Measurements from ENCODE around the gene ANKRD17.
"Not testable (repeated sequence)": the region's sequence is repeated elsewhere in the genome, so short reads cannot be mapped to it uniquely, and the experiment has no call there.

The ANKRD17 gene

GRCh38 chr4:73247100-73247499 is 11.5 kb downstream of the ANKRD17 start:
- no peak for DNase-seq

GRCh38 chr4:73245955-73246354 is 12.6 kb downstream of the ANKRD17 start:
- no peak for DNase-seq

- DNase-seq, result no peak
These were observed 13.5 kb downstream of the ANKRD17 start for GRCh38 chr4:73244945-73245601.

DNA sequence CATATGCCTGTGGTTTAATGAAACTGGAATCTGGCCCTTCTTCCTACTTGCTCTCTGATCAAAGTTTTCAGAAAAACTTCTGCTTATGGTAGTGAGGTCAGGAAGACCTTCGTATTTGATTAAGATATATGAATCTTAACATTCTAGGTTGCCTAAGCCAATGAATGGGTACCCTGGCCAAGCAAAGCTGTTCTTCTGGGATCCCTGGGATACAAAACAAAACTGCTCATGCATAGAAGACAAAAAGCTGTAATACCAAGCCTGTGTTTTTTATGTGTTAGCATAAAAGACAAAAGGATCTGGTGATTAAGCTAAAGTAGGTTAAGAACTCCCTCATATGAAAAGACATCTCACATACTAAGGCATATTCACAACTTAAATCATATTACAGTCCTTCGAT is 21.6 kb downstream of the ANKRD17 start:
- no peak for DNase-seq

DNA sequence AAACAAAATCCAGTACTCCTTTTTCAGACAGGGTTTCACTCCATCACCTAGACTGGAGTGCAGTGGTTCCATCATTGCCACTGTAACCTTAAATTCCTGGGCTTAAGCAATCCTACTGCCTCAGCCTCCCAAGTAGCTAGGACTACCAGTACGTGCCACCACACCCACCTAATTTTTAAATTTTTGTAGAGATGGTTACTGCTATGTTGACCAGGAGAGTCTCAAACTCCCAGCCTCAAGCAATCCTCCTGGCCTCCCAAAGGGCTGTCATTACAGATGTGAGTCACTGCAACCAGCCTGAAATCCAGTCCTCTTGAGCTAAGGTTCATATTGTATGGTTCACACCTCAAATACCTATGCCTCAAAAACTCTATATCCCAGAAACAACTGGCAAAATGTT is 22.4 kb downstream of the ANKRD17 start:
- DNase-seq, result no peak

DNA sequence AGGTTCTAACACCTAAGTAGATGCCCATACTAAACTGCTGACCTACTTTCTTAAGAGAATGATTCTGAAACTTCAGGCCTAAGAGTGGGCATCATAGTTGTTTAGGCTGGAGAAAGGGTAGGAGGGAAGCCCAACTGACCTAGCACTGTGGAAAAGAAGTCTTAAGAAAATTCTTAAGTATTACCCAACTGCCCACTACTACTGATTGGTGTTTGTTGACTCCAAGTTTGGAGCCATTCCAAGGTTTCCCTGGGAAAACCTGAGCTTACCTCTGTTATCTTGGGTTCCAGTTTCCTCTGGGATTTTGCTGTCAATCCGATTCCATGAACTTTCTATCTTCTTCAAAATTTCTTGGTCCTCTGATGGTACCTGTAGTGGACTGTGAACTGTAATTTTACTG is 23.9 kb downstream of the ANKRD17 start:
- no peak for DNase-seq

- DNase-seq, result no peak
These were observed 26.8 kb downstream of the ANKRD17 start for GRCh38 chr4:73231518-73232487.

DNA sequence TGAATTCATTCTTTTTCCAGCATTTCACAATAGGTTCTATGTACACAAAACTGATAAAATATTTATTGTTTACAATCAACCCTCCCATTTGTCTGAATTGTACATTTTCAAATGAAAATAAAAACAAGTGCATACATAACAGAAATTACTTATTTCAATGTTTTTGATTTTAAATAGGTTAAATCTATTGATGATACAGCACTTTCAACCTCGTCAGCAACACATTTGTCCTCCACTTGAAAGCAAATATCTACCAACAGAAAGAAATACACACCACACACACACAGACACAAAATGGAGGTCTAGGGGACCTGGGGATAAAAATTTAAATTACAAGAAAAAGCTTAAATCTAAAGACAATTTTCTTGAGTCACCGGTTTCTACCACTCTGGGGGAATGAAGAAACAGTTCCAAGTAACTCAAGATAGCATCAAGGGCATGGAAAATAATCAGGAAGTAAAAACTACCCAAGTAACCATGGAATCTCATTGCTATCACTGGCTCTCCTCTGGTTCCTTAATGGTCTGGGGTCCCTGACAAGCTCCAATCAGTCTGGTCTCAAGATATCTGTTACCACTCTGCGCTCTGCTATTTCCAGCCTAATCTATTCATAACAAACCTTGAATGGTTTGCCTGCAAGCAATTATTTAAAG is 27.6 kb downstream of the ANKRD17 start:
- no peak for DNase-seq

DNA sequence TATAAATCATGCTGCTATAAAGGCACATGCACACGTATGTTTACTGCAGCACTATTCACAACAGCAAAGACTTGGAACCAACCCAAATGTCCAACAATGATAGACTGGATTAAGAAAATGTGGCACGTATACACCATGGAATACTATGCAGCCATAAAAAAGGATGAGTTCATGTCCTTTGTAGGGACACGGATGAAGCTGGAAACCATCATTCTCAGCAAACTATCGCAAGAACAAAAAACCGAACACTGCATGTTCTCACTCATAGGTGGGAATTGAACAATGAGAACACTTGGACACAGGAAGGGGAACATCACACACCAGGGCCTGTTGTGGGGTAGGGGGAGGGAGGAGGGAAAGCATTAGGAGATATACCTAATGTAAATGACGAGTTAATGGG is 29.8 kb downstream of the ANKRD17 start:
- not testable (repeated sequence) for DNase-seq

GRCh38 chr4:73224886-73225285 is 33.7 kb downstream of the ANKRD17 start:
- DNase-seq, result no peak

DNA sequence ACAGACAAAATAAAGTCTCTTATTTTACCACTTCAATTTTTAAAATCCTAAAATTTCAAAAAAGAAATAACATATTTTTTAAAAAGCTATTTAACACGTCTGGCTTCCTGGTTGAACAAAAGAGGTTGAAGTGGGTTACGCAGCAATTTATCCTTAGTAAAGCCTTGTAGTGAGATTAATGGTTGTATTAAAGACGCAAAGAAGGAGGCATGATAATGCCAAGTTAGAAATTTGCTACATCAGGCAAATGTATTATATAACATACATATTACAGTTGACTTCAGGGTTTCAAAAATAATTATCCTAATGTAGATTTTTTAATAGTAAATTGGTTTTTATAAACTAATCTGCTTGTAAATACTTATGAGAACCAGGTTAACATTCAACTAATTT is 35.3 kb downstream of the ANKRD17 start:
- no peak for DNase-seq

- peak; percentile 77 for DNase-seq
These were observed 35.9 kb downstream of the ANKRD17 start for GRCh38 chr4:73222466-73223257.

DNA sequence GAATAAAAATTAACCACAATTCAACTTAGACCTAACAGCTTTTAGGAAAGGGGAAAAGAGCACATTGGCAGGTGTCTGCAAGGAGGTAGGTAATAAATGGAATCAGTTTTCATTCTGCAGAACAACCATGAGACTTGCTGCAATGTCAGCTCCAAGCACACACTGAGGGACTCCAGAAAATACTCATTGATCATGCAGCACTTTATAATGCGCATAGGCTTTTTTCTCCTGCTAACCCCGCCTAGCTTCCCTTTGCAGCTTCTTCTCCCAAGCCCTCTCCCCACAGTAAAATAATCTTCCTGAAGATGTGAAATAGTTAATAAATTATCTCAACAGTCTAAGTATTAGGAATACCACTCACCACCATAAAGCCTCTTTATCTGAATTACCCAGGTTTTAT is 36.9 kb downstream of the ANKRD17 start:
- no peak for DNase-seq

GRCh38 chr4:73220815-73221214 is 37.8 kb downstream of the ANKRD17 start:
- DNase-seq, result no peak

- DNase-seq, result no peak
These were observed 44.5 kb downstream of the ANKRD17 start for GRCh38 chr4:73213916-73214653.

GRCh38 chr4:73212982-73213730 is 45.4 kb downstream of the ANKRD17 start:
- DNase-seq, result no peak

- no peak for DNase-seq
These were observed 46.6 kb downstream of the ANKRD17 start for GRCh38 chr4:73211968-73212367.

DNA sequence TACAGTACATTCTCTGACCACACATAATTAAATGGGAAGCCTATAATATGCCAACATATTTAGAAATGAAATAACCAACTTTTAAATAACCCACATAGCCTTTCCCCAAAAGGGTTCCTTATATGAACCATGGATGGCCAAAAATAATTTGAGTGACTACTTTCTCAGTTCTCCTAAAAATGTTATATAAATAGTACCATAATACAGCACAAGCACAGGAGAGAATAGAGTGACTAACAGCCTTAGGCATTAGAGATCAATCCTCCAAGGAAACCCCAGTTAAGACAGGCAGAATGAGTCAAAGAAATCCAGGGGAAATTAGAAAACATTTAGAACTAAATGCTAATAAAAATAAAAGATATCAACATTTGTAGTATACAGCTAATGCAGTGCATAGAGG is 50.2 kb downstream of the ANKRD17 start:
- no peak for DNase-seq

DNA sequence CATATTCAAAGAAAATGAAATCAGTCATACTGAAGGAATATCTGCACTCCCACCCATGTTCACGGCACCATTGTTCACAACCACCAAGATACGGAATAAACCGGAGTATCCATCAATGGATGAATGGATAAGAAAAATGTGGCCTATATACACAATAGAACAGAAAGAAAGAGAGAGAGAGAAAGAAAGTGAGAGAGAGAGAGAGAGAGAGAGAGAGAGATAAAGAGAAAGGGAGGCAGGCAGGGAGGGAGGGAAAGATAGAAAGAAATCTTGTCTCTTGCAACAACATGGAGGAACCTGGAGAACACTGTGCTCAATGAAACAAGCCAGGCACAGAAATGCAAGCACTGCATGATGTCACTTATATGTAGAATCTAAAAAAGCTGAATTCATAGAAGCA is 52.4 kb downstream of the ANKRD17 start:
- no peak for DNase-seq

DNA sequence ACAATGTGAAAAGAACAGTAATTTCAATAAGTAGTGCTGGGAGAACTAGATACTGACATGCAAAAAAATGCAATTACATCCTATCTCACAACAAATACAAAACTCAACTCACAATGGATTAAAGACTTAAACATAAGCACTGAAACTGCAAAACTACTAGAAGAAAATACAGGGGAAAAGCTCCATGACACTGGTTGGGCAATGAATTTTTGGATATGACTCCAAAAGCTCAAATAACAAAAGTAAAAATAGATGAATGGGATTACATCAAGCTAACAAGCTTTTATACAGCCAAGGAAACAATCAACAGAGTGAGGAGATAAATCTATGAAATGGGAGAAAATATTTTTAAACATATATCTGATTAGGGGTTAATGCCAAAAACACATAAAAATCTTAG is 53.1 kb downstream of the ANKRD17 start:
- DNase-seq, result no peak

DNA sequence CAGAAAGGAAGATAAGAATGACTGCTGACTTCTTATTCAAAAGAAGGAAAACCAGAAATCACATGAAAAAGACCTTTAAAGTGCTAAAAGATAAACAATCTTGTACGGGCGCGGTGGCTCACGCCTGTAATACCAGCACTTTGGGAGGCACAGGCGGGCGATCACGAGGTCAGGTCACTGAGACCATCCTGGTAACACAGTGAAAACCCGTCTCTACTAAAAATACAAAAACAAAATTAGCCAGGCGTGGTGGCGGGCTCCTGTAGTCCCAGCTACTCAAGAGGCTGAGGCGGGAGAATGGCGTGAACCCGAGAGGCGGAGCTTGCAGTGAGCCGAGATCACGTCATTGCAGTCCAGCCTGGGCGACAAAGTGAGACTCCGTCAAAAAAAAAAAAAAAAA is 54.6 kb downstream of the ANKRD17 start:
- DNase-seq, result not testable (repeated sequence)
